ENCODE results near the gene MPI. TPM values are rescaled to one million over a fixed set of nuclear protein-coding genes. Genes with fewer than 3 reads are reported as not detected.
A peak's percentile ranks its signal among the peaks of the same experiment; 100 is the strongest.
"Not testable (repeated sequence)": the region's sequence is repeated elsewhere in the genome, so short reads cannot be mapped to it uniquely, and the experiment has no call there.

Gene MPI
- total RNA-seq, 2 experiments from 2014 or later: 75.7 to 93.3 TPM

DNA sequence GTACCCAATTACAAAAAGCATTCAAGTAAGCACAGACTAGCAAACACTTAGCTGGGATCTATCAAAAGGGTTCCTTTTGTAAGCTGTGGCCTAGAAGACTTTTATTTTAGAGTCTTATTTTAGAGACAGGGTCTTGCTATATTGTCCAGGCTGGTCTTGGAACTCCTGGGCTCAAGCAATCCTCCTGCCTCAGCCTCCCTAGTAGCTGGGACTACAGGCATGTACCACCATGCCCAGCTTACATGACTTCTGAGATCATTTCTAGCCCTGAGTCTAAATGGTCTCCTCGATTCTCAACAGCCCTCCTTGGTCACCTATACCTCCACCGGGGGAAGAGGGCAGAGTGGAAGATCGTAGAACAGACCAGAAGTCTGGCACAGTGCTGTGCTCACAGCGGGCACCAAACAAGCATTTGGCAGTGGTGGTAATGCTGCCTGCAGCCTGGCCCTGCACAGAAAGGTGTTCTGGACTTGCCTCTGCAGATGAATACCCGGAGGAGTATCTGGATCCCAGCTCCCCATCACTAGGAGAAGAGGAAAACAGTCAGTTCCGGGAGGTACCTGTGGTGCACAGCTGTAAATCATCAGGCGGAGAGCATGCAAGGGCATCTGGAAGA is 14.5 kb downstream of the MPI start:
- no peak for ATAC-seq
- H3K27ac Mint-ChIP-seq: no peak overlapping the region
- no peak overlapping the region for H3K4me3 Mint-ChIP-seq
- peaks cover 42% of the 10 kb centered on the region for H3K36me3 Mint-ChIP-seq (ENCODE audit: low read depth)
- DNase-seq: no peak
- peaks cover 44% of the 10 kb centered on the region for H3K4me1 Mint-ChIP-seq
- ChIA-PET CTCF (interaction anchor here (0.7 to 6.1 kb wide), 4 partner anchors 31 to 134 kb away, joined by 3 to 64 read pairs (median 20); partner anchors contain the start of gene SCAMP2), POLR2A (no interaction called here)
- intact Hi-C loops (cut with DNase I, micrococcal nuclease): loop anchor here in 1 of 2 experiments (5.0 kb wide), 2 partner anchors 267 to 287 kb away; partner anchors contain the start of gene CLK3
- H3K9me3 Mint-ChIP-seq (ENCODE audit: low read depth): no peaks in the 10 kb centered on the region
- H3K27me3 Mint-ChIP-seq: no peaks in the 10 kb centered on the region

DNA sequence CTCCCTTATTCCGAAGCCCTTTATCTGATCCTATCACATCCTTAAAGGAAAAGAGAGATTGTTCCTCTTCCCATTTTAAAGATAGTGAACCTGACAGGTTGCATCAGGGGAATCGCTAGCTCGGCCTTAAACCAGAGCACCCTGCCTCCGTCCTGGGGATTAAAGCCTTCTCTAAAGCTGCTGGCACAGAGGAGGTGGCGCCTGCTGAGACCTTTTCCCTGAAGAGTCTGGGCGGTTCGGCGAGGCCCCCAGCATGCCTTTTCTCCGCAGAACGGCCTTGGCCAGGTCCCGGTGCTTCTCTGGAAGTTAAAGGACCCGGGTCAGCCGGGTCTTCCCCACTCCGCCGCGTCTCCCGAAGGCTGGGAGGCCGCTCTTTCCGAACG is 16.2 kb downstream of the MPI start:
- ATAC-seq: peak; percentile 42
- intact Hi-C loops (cut with DNase I, micrococcal nuclease): loop anchor here (1.0 to 5.0 kb wide), 6 partner anchors 16 to 296 kb away; partner anchors contain the start of genes C15orf39 (in 1 of the 2), COX5A (in 1 of the 2), MPI (in 1 of the 2) and SCAMP2 (in 1 of the 2)
- ChIA-PET POLR2A (interaction anchor here (1.0 to 1.7 kb wide), 6 partner anchors 11 to 112 kb away, joined by 3 to 7 read pairs (median 4); partner anchors contain the start of genes COX5A and MPI), CTCF (interaction anchor here (0.6 to 2.9 kb wide), 13 partner anchors 8 to 270 kb away, joined by 3 to 11 read pairs (median 5); no protein-coding TSS in a partner anchor)
- H3K27ac Mint-ChIP-seq: peak overlapping the region; percentile 70
- peak; percentile 60 for DNase-seq
- H3K4me3 Mint-ChIP-seq: peak overlapping the region; percentile 92
- peaks cover 32% of the 10 kb centered on the region for H3K36me3 Mint-ChIP-seq (ENCODE audit: low read depth)
- H3K4me1 Mint-ChIP-seq: peaks cover 40% of the 10 kb centered on the region
- H3K27me3 Mint-ChIP-seq: no peaks in the 10 kb centered on the region
- H3K9me3 Mint-ChIP-seq (ENCODE audit: low read depth): no peaks in the 10 kb centered on the region

DNA sequence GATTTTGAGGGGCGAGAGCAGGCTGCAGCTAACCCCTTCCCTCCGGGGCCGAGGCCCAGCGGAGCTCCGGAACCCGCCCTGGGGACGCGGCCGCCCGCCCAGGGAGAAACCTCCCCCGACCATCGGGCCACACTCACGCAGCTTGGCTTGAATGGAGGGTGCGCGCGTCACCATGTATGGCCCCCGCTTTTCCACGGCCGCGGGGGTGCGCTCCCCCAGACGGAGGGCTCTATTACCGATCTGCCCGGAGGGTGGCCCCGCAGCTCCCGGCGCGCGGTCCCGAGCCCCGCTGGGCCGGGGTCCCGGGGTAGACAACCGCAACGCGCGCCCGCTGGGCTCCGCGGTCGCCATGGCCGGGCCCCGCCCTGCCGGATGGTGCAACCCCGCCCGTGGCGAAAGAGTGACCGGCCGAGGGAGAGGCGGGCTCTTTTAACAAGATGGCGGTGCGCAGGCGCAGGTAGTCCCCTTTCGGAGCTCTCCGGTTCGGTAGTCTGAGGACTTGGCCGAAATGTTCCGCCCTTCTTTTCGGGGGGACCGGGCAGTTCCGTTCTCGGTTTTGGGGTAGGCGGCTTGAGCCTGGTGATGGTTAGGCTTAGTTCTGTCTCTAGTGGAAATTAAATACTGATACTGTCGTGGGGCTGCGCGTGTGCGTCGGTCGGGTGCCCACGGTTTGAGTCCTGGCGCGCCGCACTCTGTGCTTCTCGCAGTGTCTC is 16.8 kb downstream of the MPI start, which contains the start of gene FAM219B:
FAM219B (minus strand) TSS at position 402 of the 713 bp plus-strand sequence; CDS start at position 351, 51 bp downstream.
- no peaks in the 10 kb centered on the region for H3K9me3 Mint-ChIP-seq (ENCODE audit: low read depth)
- H3K27ac Mint-ChIP-seq: peak within 1 kb of the TSS; percentile 94
- peak within 1 kb of the TSS; percentile 92 for H3K4me3 Mint-ChIP-seq
- peaks cover 33% of the 10 kb centered on the region for H3K36me3 Mint-ChIP-seq (ENCODE audit: low read depth)
- ChIA-PET CTCF (interaction anchor here (0.6 to 2.9 kb wide), 14 partner anchors 9 to 270 kb away, joined by 3 to 11 read pairs (median 4); no protein-coding TSS in a partner anchor), POLR2A (interaction anchor here (0.6 to 1.7 kb wide), 7 partner anchors 11 to 202 kb away, joined by 3 to 7 read pairs (median 4); partner anchors contain the start of genes COX5A and MPI)
- ATAC-seq: peak; percentile 88
- no peaks in the 10 kb centered on the region for H3K27me3 Mint-ChIP-seq
- peaks cover 37% of the 10 kb centered on the region for H3K4me1 Mint-ChIP-seq
- intact Hi-C loops (cut with DNase I, micrococcal nuclease): loop anchor here (1.0 to 5.0 kb wide), 6 partner anchors 16 to 296 kb away; partner anchors contain the start of genes C15orf39 (in 1 of the 2), COX5A (in 1 of the 2), MPI (in 1 of the 2) and SCAMP2 (in 1 of the 2)
- peak; percentile 88 for DNase-seq

DNA sequence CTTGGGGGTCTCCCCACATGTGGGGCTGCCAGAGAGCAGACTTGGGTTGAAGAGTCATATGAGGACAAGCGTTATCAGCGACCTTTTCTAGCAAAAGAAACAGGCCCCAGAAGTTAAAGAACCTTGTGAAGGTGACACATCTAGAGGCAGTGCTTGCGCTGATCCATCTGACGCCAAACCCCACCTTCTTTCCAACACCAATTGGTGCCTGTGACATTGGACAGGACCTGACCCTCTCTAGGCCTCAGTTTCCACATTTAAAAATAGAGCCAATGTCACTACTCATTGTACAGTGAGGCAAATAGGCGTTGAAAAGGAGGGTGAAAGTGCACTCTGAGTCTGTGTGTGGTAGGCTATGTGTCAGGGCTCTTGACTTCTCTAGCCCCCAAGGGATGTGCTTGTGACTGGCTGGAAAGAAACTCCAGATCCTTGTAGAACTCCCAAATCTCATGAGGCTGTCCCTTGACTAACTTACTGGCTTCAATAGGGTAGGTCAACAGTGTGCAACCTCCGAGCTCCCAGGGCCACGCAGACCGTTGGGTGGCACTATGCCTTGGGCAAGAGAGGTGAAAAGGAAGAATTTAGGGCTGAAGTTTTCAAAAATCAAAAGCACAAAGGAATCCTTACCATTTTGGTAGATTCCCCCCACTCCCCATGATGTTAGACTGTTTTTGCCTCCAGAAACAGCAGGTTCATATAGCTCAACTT is 17.5 kb downstream of the MPI start:
- intact Hi-C loops (cut with DNase I, micrococcal nuclease): loop anchor here in 1 of 2 experiments (5.0 kb wide), 1 partner anchor 295 kb away; the partner anchor contains the start of gene C15orf39
- Mint-ChIP-seq H3K36me3 (ENCODE audit: low read depth) (peaks cover 31% of the 10 kb centered on the region), H3K27ac (peak overlapping the region; percentile 94), H3K27me3 (no peaks in the 10 kb centered on the region), H3K4me3 (peak overlapping the region; percentile 92), H3K9me3 (ENCODE audit: low read depth) (no peaks in the 10 kb centered on the region), H3K4me1 (peaks cover 31% of the 10 kb centered on the region)
- ATAC-seq: peak; percentile 36
- DNase-seq: no peak
- ChIA-PET POLR2A (interaction anchor here (0.6 to 1.7 kb wide), 4 partner anchors 18 to 201 kb away, joined by 3 to 7 read pairs (median 5); partner anchors contain the start of genes COX5A and MPI), CTCF (interaction anchor here (0.6 to 2.9 kb wide), 12 partner anchors 10 to 692 kb away, joined by 3 to 11 read pairs (median 4); no protein-coding TSS in a partner anchor)

DNA sequence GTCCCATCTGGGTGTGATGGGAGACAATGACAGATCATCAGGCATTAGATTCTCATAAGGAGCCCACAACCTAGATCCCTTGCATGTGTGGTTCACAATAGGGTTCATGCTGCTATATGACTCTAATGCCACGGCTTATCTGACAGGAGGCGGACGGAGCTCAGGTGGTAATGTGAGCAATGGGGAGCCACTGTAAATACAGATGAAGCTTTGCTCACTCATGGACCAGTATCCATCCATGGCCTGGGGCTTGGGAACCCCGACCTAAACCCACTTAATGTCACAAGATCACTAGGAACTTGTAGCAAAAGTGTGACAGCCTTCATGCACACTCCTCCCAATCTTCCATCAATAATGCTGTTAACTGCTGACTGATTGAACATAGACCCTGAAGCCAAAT is 18.8 kb downstream of the MPI start:
- Mint-ChIP-seq H3K9me3 (ENCODE audit: low read depth) (no peaks in the 10 kb centered on the region), H3K27ac (no peak overlapping the region), H3K4me1 (peaks cover 29% of the 10 kb centered on the region), H3K4me3 (no peak overlapping the region), H3K36me3 (ENCODE audit: low read depth) (peaks cover 36% of the 10 kb centered on the region), H3K27me3 (no peaks in the 10 kb centered on the region)
- ChIA-PET POLR2A (interaction anchor here (0.7 kb wide), 1 partner anchor 295 kb away, joined by 4 read pairs; no protein-coding TSS in a partner anchor), CTCF (interaction anchor here (0.5 to 4.8 kb wide), 5 partner anchors 8 to 227 kb away, joined by 3 to 40 read pairs (median 4); no protein-coding TSS in a partner anchor)
- DNase-seq: no peak
- no peak for ATAC-seq
- intact Hi-C loops (cut with DNase I, micrococcal nuclease): loop anchor here in 1 of 2 experiments (5.0 kb wide), 1 partner anchor 294 kb away; the partner anchor contains the start of gene C15orf39

DNA sequence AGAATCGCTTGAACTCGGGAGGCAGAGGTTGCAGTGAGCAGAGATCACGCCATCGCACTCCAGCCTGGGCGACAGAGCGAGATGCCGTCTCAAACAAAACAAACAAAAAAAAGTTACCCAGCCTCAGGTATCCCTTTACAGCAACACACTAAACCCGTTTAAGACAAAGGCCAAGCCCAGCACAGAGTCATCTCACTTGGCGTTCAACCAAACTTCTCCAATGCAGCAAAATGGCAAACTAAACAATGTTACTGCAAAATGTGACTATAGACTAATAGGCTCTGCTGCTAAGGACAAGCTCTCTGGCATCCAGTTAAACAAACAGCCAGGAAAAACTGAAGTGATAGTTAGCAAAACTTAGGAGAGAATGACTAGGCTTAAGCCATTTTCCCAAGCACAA is 23.2 kb downstream of the MPI start:
- POLR2A ChIA-PET: no interaction called here
- peaks cover 39% of the 10 kb centered on the region for H3K36me3 Mint-ChIP-seq (ENCODE audit: low read depth)
- H3K4me1 Mint-ChIP-seq: no peaks in the 10 kb centered on the region
- no peak overlapping the region for H3K4me3 Mint-ChIP-seq
- H3K27me3 Mint-ChIP-seq: no peaks in the 10 kb centered on the region
- DNase-seq: no peak
- no peak for ATAC-seq
- CTCF ChIA-PET: interaction anchor here (0.7 to 4.8 kb wide), 3 partner anchors 12 to 455 kb away, joined by 3 to 40 read pairs (median 3); no protein-coding TSS in a partner anchor
- intact Hi-C loops (cut with DNase I, micrococcal nuclease): no loop called here
- no peaks in the 10 kb centered on the region for H3K9me3 Mint-ChIP-seq (ENCODE audit: low read depth)
- no peak overlapping the region for H3K27ac Mint-ChIP-seq

DNA sequence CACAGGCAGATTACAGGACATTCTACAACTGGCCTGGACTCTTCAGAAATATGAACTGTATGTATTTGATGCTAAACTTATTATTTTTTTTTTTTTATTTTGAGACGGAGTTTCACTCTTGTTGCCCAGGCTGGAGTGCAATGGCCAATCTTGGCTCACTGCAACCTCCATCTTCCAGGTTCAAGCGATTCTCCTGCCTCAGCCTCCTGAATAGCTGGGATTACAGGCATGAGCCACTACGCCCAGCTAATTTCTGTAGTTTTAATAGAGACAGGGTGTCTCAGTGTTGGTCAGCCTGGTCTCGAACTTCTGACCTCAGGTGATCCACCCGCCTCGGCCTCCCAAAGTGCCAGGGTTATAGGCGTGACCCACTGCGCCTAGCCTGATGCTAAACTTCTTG is 24.0 kb downstream of the MPI start:
- H3K4me1 Mint-ChIP-seq; POLR2A ChIA-PET; H3K27ac Mint-ChIP-seq; H3K9me3 Mint-ChIP-seq (ENCODE audit: low read depth); ATAC-seq; H3K4me3 Mint-ChIP-seq; DNase-seq; H3K27me3 Mint-ChIP-seq; intact Hi-C loops (cut with DNase I, micrococcal nuclease): not testable (repeated sequence)
- CTCF ChIA-PET: interaction anchor here (0.5 to 1.2 kb wide), 2 partner anchors 106 to 454 kb away, joined by 3 read pairs; no protein-coding TSS in a partner anchor
- H3K36me3 Mint-ChIP-seq (ENCODE audit: low read depth): peaks cover 41% of the 10 kb centered on the region

DNA sequence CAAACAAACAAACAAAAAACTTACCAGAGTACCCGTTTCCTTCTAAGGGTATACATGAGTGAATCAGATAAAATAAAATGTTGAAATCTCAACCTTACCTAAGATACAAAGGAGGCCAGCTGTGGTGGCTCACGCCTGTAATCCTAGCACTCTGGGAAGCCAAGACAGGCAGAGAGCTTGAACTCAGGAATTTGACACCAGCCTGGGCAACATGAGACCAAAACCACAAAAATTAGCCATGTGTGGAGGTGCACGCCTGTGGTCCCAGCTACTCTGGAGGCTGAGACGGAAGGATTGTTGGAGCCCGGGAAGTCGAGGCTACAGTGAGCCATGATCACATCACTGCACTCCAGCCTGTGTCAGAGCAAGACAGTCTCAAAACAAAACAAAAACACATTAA is 27.8 kb downstream of the MPI start:
- intact Hi-C loops (cut with DNase I, micrococcal nuclease): no loop called here
- DNase-seq (no peak), ATAC-seq (no peak)
- Mint-ChIP-seq H3K27ac (no peak overlapping the region), H3K4me3 (no peak overlapping the region), H3K36me3 (ENCODE audit: low read depth) (peaks cover 59% of the 10 kb centered on the region), H3K9me3 (ENCODE audit: low read depth) (no peaks in the 10 kb centered on the region), H3K4me1 (no peaks in the 10 kb centered on the region), H3K27me3 (no peaks in the 10 kb centered on the region)
- POLR2A ChIA-PET: interaction anchor here (1.4 kb wide), 1 partner anchor 11 kb away, joined by 5 read pairs; the partner anchor contains the start of gene FAM219B
- CTCF ChIA-PET: interaction anchor here (0.6 to 1.5 kb wide), 3 partner anchors 10 to 296 kb away, joined by 3 to 4 read pairs (median 3); no protein-coding TSS in a partner anchor

DNA sequence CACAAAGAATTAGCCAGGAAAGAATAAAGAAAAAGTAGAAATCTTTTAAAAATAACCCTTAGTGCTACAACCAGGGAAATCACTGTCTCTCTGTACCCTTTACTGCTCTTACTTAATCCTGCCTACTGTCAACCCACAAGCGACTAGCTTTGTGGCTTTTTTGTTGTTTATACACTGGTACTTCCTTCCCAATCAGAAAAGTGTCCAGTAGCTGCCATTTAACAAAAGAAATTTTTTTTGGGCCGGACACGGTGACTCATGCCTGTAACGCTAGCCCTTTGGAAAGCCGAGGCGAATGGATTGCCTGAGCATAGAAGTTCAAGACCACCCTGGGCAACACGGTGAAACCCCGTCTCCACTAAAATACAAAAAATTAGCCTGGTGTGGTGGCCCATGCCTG is 30.6 kb downstream of the MPI start:
- H3K36me3 Mint-ChIP-seq (ENCODE audit: low read depth): peaks cover 54% of the 10 kb centered on the region
- intact Hi-C loops (cut with DNase I, micrococcal nuclease): no loop called here
- no peak overlapping the region for H3K4me3 Mint-ChIP-seq
- peaks cover 5% of the 10 kb centered on the region for H3K4me1 Mint-ChIP-seq
- ChIA-PET POLR2A (no interaction called here), CTCF (interaction anchor here (0.5 kb wide), 1 partner anchor 109 kb away, joined by 3 read pairs; no protein-coding TSS in a partner anchor)
- ATAC-seq (no peak), DNase-seq (no peak)
- no peak overlapping the region for H3K27ac Mint-ChIP-seq
- H3K9me3 Mint-ChIP-seq (ENCODE audit: low read depth): no peaks in the 10 kb centered on the region
- no peaks in the 10 kb centered on the region for H3K27me3 Mint-ChIP-seq

DNA sequence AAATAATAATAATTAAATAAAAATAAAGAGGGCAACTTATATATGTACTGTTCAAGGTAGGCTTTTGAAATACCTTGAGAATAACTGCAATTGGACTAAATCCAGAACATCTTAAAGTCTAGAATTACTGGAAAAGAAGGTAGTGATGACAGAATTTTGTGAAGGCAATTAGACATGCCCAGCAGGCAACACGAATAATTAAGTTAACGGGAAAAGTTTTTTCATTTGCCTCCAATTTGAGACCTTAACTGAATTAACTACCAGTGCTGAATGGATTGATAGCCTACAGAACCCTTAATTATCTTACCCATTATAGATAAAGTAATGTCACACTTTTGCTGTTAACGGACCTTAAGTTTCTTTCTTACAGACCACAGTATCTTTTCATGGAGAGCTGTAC is 34.7 kb downstream of the MPI start:
- intact Hi-C loops (cut with DNase I, micrococcal nuclease): no loop called here
- CTCF ChIA-PET: interaction anchor here (1.4 kb wide), 1 partner anchor 23 kb away, joined by 7 read pairs; no protein-coding TSS in a partner anchor
- no peak for ATAC-seq
- peaks cover 51% of the 10 kb centered on the region for H3K36me3 Mint-ChIP-seq (ENCODE audit: low read depth)
- no peak for DNase-seq
- no peaks in the 10 kb centered on the region for H3K9me3 Mint-ChIP-seq (ENCODE audit: low read depth)
- H3K4me1 Mint-ChIP-seq: peaks cover 5% of the 10 kb centered on the region
- H3K27me3 Mint-ChIP-seq: no peaks in the 10 kb centered on the region
- no peak overlapping the region for H3K27ac Mint-ChIP-seq
- POLR2A ChIA-PET: interaction anchor here (1.4 kb wide), 1 partner anchor 9 kb away, joined by 3 read pairs; no protein-coding TSS in a partner anchor
- H3K4me3 Mint-ChIP-seq: no peak overlapping the region
